Peyer's patch (tissue), 4 donors: Measurements from ENCODE around the gene TDRD12.

Experiments
- CTCF ChIP-seq, 6 experiments: fragments of 450-650 bp in 4 of 6; fragments of 200-600 bp in 2 of 6; sonication (generic) in 1 of 6; IDR thresholded peaks; one replicate each; pipeline ENCODE4 v1.5.1; 2017 to 2019; ENCODE audit warnings: antibody characterized with exemption in 6 of 6, mild to moderate bottlenecking in 3 of 6, moderate library complexity in 1 of 6
- POLR2A ChIP-seq, 2 donors: fragments of 450-650 bp; IDR thresholded peaks; one replicate each; pipeline ENCODE4 v1.5.1; 2017; ENCODE audit warnings: antibody characterized with exemption in 2 of 2, mild to moderate bottlenecking in 2 of 2, moderate library complexity in 2 of 2

GRCh38 chr19:32720216-32720935 is 809 bp downstream of the TDRD12 start:
- TF ChIP-seq CTCF (IDR thresholded peaks at IDR 0.05) (no peak), POLR2A (IDR thresholded peaks at IDR 0.05) (no peak)
